ENCODE data around the gene WNK1. TPM values are rescaled to one million over a fixed set of nuclear protein-coding genes. Genes with fewer than 3 reads are reported as not detected.

Gene WNK1
- total RNA-seq, 1 experiment from 2014 or later = 117 TPM

DNA sequence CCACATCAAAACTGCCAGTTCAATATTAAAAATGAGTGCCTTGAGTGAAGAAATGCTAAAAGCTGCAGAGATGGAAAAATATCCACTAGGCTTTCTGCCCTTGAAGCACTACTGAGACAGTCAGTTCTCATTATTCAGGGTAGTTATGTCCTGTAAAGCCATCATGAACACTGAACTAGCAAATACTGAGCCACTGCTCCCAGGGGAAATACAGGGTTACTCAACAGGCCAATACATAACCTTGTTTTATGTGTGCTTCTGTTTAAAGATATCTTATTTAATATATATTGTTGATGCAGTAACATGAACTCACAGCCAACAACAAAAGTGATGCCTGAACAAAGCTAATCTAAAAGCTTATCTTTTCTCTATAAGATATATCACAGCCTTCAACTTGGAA, 193.8 kb downstream of the WNK1 start:
- no peak overlapping the region for H2BK12ac ChIP-seq (ENCODE audit: insufficient read length, low read depth, low read length)
- no peak overlapping the region for H3K18ac ChIP-seq (ENCODE audit: insufficient read length, low read depth, low read length)
- H2AFZ ChIP-seq (ENCODE audit: low read length) = no peak overlapping the region
- H3K9ac ChIP-seq (ENCODE audit: extremely low read depth, insufficient read length, low read length) = no peak overlapping the region
- H2BK15ac ChIP-seq (ENCODE audit: low read depth, low read length) = no peak overlapping the region
- TF ChIP-seq, protein P1, sequence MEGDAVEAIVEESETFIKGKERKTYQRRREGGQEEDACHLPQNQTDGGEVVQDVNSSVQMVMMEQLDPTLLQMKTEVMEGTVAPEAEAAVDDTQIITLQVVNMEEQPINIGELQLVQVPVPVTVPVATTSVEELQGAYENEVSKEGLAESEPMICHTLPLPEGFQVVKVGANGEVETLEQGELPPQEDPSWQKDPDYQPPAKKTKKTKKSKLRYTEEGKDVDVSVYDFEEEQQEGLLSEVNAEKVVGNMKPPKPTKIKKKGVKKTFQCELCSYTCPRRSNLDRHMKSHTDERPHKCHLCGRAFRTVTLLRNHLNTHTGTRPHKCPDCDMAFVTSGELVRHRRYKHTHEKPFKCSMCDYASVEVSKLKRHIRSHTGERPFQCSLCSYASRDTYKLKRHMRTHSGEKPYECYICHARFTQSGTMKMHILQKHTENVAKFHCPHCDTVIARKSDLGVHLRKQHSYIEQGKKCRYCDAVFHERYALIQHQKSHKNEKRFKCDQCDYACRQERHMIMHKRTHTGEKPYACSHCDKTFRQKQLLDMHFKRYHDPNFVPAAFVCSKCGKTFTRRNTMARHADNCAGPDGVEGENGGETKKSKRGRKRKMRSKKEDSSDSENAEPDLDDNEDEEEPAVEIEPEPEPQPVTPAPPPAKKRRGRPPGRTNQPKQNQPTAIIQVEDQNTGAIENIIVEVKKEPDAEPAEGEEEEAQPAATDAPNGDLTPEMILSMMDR (conservative IDR thresholded peaks at IDR 0.05) = no peak
- H4K91ac ChIP-seq (ENCODE audit: insufficient read length, low read depth, low read length) = no peak overlapping the region
- Mint-ChIP-seq H3K27ac (0 out of 7 replicates have a peak overlapping the region, but pooled peaks of 1 of the 3 experiments have one; percentile 87), H3K9me3 (peaks cover 0 to 6% of the 10 kb centered on the region in 2 experiments; a peak in 1 of 5 replicates), H3K27me3 (ENCODE audit: low read depth) (no peaks in the 10 kb centered on the region), H3K4me3 (no peak overlapping the region), H3K4me1 (peaks cover 3 to 10% of the 10 kb centered on the region in 2 experiments; a peak in 3 of 4 replicates), H3K36me3 (ENCODE audit: insufficient read depth in 1 of 3, low read depth in 3 of 3) (peaks cover 6 to 30% (median 21%) of the 10 kb centered on the region in 3 experiments; a peak in 6 of 7 replicates)
- H3K79me1 ChIP-seq (ENCODE audit: insufficient read depth, low read depth, low read length, poor library complexity, severe bottlenecking) = no peaks in the 10 kb centered on the region
- H2BK20ac ChIP-seq (ENCODE audit: low read depth, low read length, poor library complexity, severe bottlenecking) = no peak overlapping the region
- H4K8ac ChIP-seq (replicated peaks; ENCODE audit: insufficient read length, low read depth, low read length) = no peak overlapping the region
- H3K4ac ChIP-seq (ENCODE audit: low read depth, low read length) = no peak overlapping the region
- H2AK5ac ChIP-seq (ENCODE audit: insufficient read length, low read length) = no peak overlapping the region
- no peak overlapping the region for H2BK5ac ChIP-seq (ENCODE audit: insufficient read length, low read length)
- no peak overlapping the region for H3T11ph ChIP-seq (ENCODE audit: low read length)
- H3K56ac ChIP-seq (ENCODE audit: insufficient read length, low read depth, low read length) = no peak overlapping the region
- no peaks in the 10 kb centered on the region; the same call in 1 of the 2 replicates for H3K4me1 ChIP-seq (ENCODE audit: insufficient read depth, low read length)
- H4K5ac ChIP-seq (ENCODE audit: insufficient read length, low read depth, low read length) = no peak overlapping the region
- H3K4me2 ChIP-seq (ENCODE audit: insufficient read depth, insufficient read length, low read length) = no peak overlapping the region
- H3K23ac ChIP-seq (ENCODE audit: insufficient read length, low read depth, low read length) = no peak overlapping the region
- H3K79me2 ChIP-seq (ENCODE audit: insufficient read depth, low read length) = peaks cover 3% of the 10 kb centered on the region; the same call in 1 of the 2 replicates
- no peaks in the 10 kb centered on the region for H3K9me3 ChIP-seq (ENCODE audit: control insufficient read depth, low read depth, low read length)
- no peak for DNase-seq
- H3K27ac ChIP-seq (ENCODE audit: insufficient read length, low read depth, low read length) = no peak overlapping the region
- H3K23me2 ChIP-seq (ENCODE audit: insufficient read length, low read depth, low read length, poor library complexity, severe bottlenecking) = no peaks in the 10 kb centered on the region
- H4K20me1 ChIP-seq (ENCODE audit: control insufficient read depth, insufficient read depth, insufficient read length) = no peaks in the 10 kb centered on the region
- no peak overlapping the region for H2BK120ac ChIP-seq (ENCODE audit: low read depth, low read length, poor library complexity, severe bottlenecking)
- H3K14ac ChIP-seq (ENCODE audit: insufficient read depth, low read length) = no peak overlapping the region
- H3K27me3 ChIP-seq (ENCODE audit: insufficient read depth, low read length) = no peaks in the 10 kb centered on the region

Measured in H9 (cell line).